Right lobe of liver (tissue), 4 donors: Measurements from ENCODE around the gene CDC14A.

Experiments
- CTCF ChIP-seq, 4 donors: fragments of 200-600 bp in 3 of 4; fragments of 450-650 bp in 1 of 4; IDR thresholded peaks; one replicate each; pipeline versions ENCODE4 v1.5.1 to v1.8.0; 2016 to 2022; ENCODE audit warnings: antibody characterized with exemption in 4 of 4, mild to moderate bottlenecking in 2 of 4
- POLR2A ChIP-seq: fragments of 450-650 bp; IDR thresholded peaks from one replicate; pipeline ENCODE4 v1.6.1; 2017; ENCODE audit warnings: antibody characterized with exemption, mild to moderate bottlenecking
- donor health status: DM: no; HTN: no; CAD: no.
- donor health status: DM: no; HTN: no; CAD: no.
- donor health status: DM: no; HTN: yes; CAD: no.

- TF ChIP-seq CTCF (IDR thresholded peaks at IDR 0.05) (no peak), POLR2A (no peak)
Observed at GRCh38 chr1:100414693-100415497, 62.6 kb downstream of the CDC14A start.
